Activated CD8-positive, alpha-beta memory T cell treated with anti-CD3 and anti-CD28 coated beads, Interleukin-2, amount 50 U/mL, for 4 hours (primary cell): ENCODE data around the gene PANK4.
"Not testable (repeated sequence)": the region's sequence is repeated elsewhere in the genome, so short reads cannot be mapped to it uniquely, and the experiment has no call there.

Source experiments
- DNase-seq: peaks from one replicate; pipeline ENCODE4 v3.0.0-alpha.2; 2020

Gene PANK4

GRCh38 chr1:2558420-2558819 is 32.0 kb upstream of the PANK4 start:
- DNase-seq = no peak

- DNase-seq = no peak
Measured at GRCh38 chr1:2557482-2558400, 31.3 kb upstream of the PANK4 start.

GRCh38 chr1:2556678-2557481 is 30.5 kb upstream of the PANK4 start:
- no peak for DNase-seq

GRCh38 chr1:2556277-2556677 is 29.9 kb upstream of the PANK4 start, which contains the start of gene TNFRSF14:
Gene TNFRSF14, plus strand, starts transcription at chr1:2556371. Its CDS starts 294 bp downstream, at chr1:2556665.
- peak; percentile 70 for DNase-seq

DNA sequence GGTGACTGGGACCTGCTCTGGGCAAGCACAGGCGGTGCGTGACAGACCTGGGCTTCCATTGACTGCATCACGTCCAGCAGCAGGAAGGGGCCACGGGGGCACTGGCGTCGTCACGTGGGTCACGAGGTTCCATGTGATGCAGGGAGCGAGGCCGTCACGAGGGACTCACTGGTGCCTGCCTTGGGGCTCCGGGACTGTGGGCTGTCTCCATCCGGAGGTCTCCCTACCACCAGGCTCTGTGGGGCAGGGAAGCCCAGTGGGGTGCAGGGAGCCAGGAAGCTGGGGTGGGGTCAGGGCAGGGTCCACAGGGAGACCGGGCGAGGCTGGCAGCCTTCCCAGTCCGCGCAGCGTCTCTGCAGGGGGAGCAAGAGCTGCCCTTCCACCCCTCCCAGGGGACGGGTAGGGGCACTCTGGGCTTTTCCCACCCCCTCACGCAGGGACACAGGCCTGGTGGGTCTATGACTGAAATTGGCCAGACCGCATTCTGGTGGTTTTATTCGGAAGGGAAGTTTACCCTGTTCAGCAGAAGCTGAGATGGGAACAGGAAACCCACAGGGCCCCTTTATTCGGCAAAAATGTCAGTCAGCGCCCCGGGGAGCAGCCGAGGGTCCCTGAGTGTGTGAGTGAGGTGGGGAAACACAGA is 29.4 kb upstream of the PANK4 start:
- peak; percentile 62 for DNase-seq

DNA sequence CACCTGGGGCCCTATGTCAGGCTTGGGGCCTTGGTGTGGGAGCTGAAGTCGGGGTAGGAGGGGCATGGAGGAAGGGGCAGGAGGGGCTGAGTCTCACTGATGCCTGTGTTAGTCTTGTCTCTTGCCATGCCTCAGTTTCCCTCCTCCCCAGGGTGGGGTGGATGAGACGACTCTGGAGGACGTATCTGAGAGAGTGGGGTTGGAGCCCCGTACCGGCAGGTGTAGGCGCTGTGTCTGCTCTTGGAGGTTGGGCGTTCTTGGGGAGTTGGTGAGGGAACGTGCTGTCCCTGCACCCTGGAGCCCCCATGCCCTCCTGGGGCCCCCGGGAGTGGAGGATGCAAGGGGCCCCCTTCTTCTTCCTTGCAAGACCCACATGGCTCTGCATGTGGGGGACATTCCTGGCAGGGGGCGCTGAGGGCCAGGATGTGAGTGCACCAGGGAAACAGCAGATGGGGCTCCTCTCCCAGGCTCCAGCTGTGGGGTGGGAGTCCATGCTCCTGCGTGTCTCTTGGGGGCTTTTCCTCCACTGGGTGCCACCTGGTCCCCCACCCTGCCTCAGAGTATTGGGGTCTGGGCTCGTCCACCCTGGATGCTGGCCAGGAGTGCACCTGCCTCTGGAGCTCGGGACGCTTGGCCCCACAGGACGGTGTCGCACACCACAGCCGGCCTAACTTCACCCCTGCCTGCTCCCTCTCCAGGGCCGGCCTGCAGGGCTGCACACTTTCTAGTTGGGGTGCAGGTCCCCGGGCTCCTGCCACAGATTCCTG is 28.4 kb upstream of the PANK4 start:
- peak; percentile 70 for DNase-seq

DNA sequence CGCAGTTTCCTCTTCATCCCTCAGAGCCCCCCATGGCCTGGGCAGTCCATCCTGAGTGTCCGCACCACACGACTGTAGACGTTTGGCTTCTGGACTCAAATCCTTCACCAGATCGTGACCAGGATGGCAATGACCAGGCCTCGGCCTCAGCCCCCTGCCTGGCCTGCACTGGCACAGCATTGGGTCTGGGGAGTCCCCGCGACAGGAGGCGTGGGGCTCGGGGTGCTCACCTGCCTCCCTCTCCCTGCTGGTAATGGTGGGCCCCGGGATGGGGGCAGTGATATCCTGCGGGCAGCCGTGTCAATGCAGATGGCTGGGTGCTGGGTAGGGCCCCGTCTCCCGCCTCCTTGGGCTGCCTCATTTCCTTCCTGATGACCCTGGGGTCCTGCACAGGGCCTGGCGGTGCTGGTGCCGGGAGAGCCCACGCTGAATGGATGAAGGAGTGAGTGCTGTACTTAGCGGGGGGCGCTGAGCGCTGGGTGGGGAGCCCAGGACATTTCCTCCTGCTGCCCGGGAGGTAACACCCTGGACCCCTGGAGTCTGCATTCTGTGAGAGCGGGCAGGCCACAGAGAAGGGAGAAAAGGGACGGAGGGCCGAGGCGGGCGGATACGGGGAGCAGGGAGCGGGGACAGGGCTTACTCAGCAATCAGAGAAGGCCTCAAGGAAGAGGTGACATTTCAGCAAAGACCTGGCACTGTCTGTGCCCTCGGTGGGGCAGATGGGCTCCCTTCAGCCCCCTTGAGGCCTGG is 27.6 kb upstream of the PANK4 start:
- DNase-seq = no peak

- DNase-seq = not testable (repeated sequence)
Measured at GRCh38 chr1:2553076-2553475, 26.7 kb upstream of the PANK4 start.

DNA sequence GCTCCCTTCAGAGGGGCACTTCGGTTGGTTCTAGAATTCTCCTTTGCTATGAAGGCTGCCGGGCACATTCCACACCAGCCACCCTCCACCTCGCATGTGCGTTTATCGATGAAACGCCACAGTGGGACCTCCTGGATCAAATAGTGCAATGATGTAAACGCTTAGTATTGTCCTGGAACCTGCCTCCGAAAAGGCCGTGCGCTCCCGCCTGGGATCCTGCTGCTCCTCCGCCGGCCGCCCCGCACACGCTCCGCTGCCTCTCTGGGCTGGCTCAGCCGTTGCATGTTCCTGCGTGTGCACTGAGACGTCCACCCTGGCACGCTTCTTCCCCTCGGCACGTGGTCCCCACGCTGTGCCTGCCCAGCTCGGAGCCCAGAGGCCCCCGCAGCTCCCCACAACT is 25.8 kb upstream of the PANK4 start:
- DNase-seq = no peak

DNA sequence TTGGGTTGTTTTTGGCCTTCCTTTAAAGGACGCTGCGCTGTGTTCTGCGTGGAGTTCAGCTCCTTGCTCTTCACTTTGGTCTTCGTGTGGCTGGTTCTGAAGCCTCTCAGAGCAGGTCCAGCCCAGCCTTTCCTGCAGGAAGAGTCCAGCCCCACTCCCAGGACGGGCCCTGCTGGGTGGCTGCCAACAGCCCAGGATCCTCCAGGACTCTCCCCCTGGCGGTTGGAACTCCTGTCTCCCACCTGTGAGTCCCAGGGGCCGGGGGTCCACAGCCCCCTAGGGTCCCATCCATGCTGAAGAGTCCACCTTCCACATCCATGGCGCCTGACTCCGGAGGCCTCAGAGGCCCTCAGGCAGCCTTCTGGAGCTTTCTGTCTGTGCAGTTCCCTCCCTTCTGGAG is 25.1 kb upstream of the PANK4 start:
- not testable (repeated sequence) for DNase-seq

GRCh38 chr1:2550309-2550861 is 24.0 kb upstream of the PANK4 start:
- DNase-seq = not testable (repeated sequence)

- not testable (repeated sequence) for DNase-seq
Measured at GRCh38 chr1:2549367-2550029, 23.1 kb upstream of the PANK4 start.

GRCh38 chr1:2548068-2548589 is 21.7 kb upstream of the PANK4 start:
- DNase-seq = peak; percentile 86

- peak; percentile 46 for DNase-seq
Measured at GRCh38 chr1:2547210-2548067, 21.0 kb upstream of the PANK4 start.

GRCh38 chr1:2546515-2547209 is 20.3 kb upstream of the PANK4 start:
- peak; percentile 73 for DNase-seq

DNA sequence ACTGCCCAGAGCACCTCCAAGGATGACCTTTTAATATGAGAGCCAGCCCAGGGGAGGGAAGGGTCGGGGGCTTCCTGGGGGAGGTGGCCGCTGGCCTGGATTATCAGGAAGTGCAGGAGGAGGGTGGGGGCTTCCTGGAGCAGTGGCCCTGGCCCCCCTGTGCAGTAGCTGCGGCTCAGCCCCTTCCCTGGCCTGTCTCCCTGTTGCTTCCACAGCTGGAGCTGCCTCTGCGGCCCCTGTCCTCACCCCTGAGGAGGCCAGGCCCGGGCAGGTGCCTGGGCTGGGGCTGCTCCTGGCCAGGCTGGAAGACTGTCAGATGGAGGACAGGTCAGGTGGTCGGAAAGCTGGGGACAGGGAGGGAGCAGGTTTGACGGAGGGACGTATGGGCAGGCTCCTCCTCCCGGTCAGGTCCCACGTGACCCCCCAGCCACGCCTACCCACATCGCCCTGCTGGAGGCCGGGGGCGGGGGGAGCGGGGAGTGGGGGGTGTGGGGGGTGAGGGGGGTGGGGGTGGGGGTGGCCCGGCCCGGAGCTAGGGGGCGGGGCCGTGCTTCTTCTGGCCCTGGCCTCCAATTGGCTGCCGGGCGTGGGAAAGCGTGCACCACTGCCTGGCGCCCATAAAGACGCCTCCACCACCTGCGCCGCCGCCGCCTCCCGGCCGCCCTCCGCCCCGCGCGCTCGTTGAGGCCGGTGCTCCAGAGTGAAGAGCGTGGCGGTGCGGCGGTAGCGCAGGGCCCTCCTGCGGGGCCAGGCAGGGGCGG is 19.5 kb upstream of the PANK4 start:
- DNase-seq = peak; percentile 87

DNA sequence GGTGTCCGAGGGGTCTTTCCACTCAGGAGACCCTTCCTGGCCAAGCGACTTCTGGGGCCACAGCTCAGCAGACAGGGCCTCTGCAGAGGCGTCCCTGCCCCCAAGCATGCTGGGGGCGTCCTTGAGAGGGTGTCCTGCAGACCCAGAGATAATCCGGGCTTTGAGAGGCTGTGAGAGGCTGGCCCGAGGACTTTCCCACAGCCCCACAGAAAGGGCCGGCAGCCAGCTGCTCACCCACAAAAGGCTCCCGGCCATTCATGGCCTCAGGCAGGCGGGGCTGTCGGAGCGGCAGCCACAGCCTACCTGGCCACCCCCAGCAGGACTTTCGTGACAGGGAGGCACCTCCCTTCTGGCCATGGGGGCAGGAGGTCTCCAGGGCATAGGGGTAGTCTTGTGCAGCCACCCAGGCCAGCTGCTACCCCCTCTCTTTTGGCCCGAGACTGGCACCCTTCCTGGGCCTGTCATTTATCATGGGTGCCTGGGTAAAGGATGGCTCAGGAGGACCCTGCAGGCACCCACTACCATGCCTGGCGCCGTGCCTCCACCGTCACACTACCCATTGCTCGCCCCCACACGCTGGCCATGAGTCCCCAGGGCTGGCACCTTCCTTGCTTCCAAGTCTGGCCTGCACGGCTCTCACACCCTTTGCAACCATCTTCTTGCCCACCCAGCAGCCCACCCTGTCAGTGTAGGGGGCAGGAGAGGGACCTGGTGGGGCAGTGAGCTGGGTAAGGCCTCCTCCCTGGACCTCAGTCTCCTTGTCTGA is 18.7 kb upstream of the PANK4 start:
- no peak for DNase-seq
